ENCODE data around the gene CHRM5.
"Not testable (repeated sequence)": the region's sequence is repeated elsewhere in the genome, so short reads cannot be mapped to it uniquely, and the experiment has no call there.

The CHRM5 gene

GRCh38 chr15:34013746-34014145, 45.4 kb downstream of the CHRM5 start:
- no peaks in the 10 kb centered on the region for H3K9me2 ChIP-seq (replicated peaks; ENCODE audit: low read depth, low read length)
- no peaks in the 10 kb centered on the region for H4K20me1 ChIP-seq (ENCODE audit: insufficient read depth, low read length, poor library complexity, severe bottlenecking)
- TF ChIP-seq CTCF (conservative IDR thresholded peaks at IDR 0.05; ENCODE audit: low read length) (no peak), EZH2phosphoT487 (IDR thresholded peaks at IDR 0.05; ENCODE audit: borderline replicate concordance) (no peak)
- no peaks in the 10 kb centered on the region for H3K79me2 ChIP-seq (ENCODE audit: insufficient read depth, low read length)
- no peaks in the 10 kb centered on the region for H3K36me3 ChIP-seq (ENCODE audit: insufficient read depth, low read length)
- no peaks in the 10 kb centered on the region for H3K27me3 ChIP-seq (ENCODE audit: insufficient read depth, low read length, poor library complexity, severe bottlenecking)
- H3K9ac ChIP-seq (ENCODE audit: low read depth, low read length, poor library complexity, severe bottlenecking), result no peak overlapping the region
- H3K9me3 ChIP-seq (ENCODE audit: insufficient read depth, low read depth, low read length), result no peaks in the 10 kb centered on the region
- no peaks in the 10 kb centered on the region for H3F3A ChIP-seq (ENCODE audit: low read depth)
- H3K4me2 ChIP-seq (ENCODE audit: low read depth, low read length, poor library complexity, severe bottlenecking), result no peak overlapping the region
- H3K4me3 ChIP-seq (ENCODE audit: low read length, poor library complexity, severe bottlenecking), result no peak overlapping the region
- peaks cover 3% of the 10 kb centered on the region for H3K4me1 ChIP-seq (ENCODE audit: insufficient read depth, low read length, poor library complexity, severe bottlenecking)
- H2AFZ ChIP-seq (ENCODE audit: low read length), result no peak overlapping the region

GRCh38 chr15:34014556-34014955, 46.3 kb downstream of the CHRM5 start:
- Histone ChIP-seq H3F3A (ENCODE audit: low read depth) (no peaks in the 10 kb centered on the region), H3K4me1 (ENCODE audit: insufficient read depth, low read length, poor library complexity, severe bottlenecking) (peaks cover 3% of the 10 kb centered on the region), H3K79me2 (ENCODE audit: insufficient read depth, low read length) (no peaks in the 10 kb centered on the region), H3K27me3 (ENCODE audit: insufficient read depth, low read length, poor library complexity, severe bottlenecking) (no peaks in the 10 kb centered on the region), H3K4me2 (ENCODE audit: low read depth, low read length, poor library complexity, severe bottlenecking) (no peak overlapping the region), H3K9me2 (replicated peaks; ENCODE audit: low read depth, low read length) (no peaks in the 10 kb centered on the region), H3K4me3 (ENCODE audit: low read length, poor library complexity, severe bottlenecking) (no peak overlapping the region), H4K20me1 (ENCODE audit: insufficient read depth, low read length, poor library complexity, severe bottlenecking) (no peaks in the 10 kb centered on the region), H3K9ac (ENCODE audit: low read depth, low read length, poor library complexity, severe bottlenecking) (no peak overlapping the region), H3K9me3 (ENCODE audit: insufficient read depth, low read depth, low read length) (no peaks in the 10 kb centered on the region), H2AFZ (ENCODE audit: low read length) (no peak overlapping the region), H3K36me3 (ENCODE audit: insufficient read depth, low read length) (no peaks in the 10 kb centered on the region)
- TF ChIP-seq EZH2phosphoT487 (IDR thresholded peaks at IDR 0.05; ENCODE audit: borderline replicate concordance) (no peak), CTCF (conservative IDR thresholded peaks at IDR 0.05; ENCODE audit: low read length) (no peak)

- Histone ChIP-seq H3K79me2 (ENCODE audit: insufficient read depth, low read length) (no peaks in the 10 kb centered on the region), H3K4me1 (ENCODE audit: insufficient read depth, low read length, poor library complexity, severe bottlenecking) (peaks cover 3% of the 10 kb centered on the region), H3K36me3 (ENCODE audit: insufficient read depth, low read length) (no peaks in the 10 kb centered on the region), H3K9ac (ENCODE audit: low read depth, low read length, poor library complexity, severe bottlenecking) (no peak overlapping the region), H3K4me2 (ENCODE audit: low read depth, low read length, poor library complexity, severe bottlenecking) (peak overlapping the region; percentile 39), H3K27me3 (ENCODE audit: insufficient read depth, low read length, poor library complexity, severe bottlenecking) (no peaks in the 10 kb centered on the region), H2AFZ (ENCODE audit: low read length) (no peak overlapping the region), H3K4me3 (ENCODE audit: low read length, poor library complexity, severe bottlenecking) (peak overlapping the region; percentile 26), H3F3A (ENCODE audit: low read depth) (no peaks in the 10 kb centered on the region), H4K20me1 (ENCODE audit: insufficient read depth, low read length, poor library complexity, severe bottlenecking) (no peaks in the 10 kb centered on the region), H3K9me2 (replicated peaks; ENCODE audit: low read depth, low read length) (no peaks in the 10 kb centered on the region), H3K9me3 (ENCODE audit: insufficient read depth, low read depth, low read length) (no peaks in the 10 kb centered on the region)
- no peak for TF ChIP-seq CTCF (conservative IDR thresholded peaks at IDR 0.05; ENCODE audit: low read length)
- TF ChIP-seq EZH2phosphoT487 (IDR thresholded peaks at IDR 0.05; ENCODE audit: borderline replicate concordance), result no peak
Measured at GRCh38 chr15:34018021-34018645, 49.8 kb downstream of the CHRM5 start.

GRCh38 chr15:34018738-34019137, 50.4 kb downstream of the CHRM5 start:
- not testable (repeated sequence) for H3K27me3 ChIP-seq (ENCODE audit: insufficient read depth, low read length, poor library complexity, severe bottlenecking); H3F3A ChIP-seq (ENCODE audit: low read depth); H2AFZ ChIP-seq (ENCODE audit: low read length); H3K79me2 ChIP-seq (ENCODE audit: insufficient read depth, low read length); H3K9me3 ChIP-seq (ENCODE audit: insufficient read depth, low read depth, low read length); H3K9me2 ChIP-seq (replicated peaks; ENCODE audit: low read depth, low read length); H3K9ac ChIP-seq (ENCODE audit: low read depth, low read length, poor library complexity, severe bottlenecking); H3K4me1 ChIP-seq (ENCODE audit: insufficient read depth, low read length, poor library complexity, severe bottlenecking); H3K36me3 ChIP-seq (ENCODE audit: insufficient read depth, low read length); H4K20me1 ChIP-seq (ENCODE audit: insufficient read depth, low read length, poor library complexity, severe bottlenecking)
- H3K4me3 ChIP-seq (ENCODE audit: low read length, poor library complexity, severe bottlenecking), result peak overlapping the region; percentile 26
- peak overlapping the region; percentile 39 for H3K4me2 ChIP-seq (ENCODE audit: low read depth, low read length, poor library complexity, severe bottlenecking)
